Measurements from ENCODE around the gene SIRPB1.

DNA sequence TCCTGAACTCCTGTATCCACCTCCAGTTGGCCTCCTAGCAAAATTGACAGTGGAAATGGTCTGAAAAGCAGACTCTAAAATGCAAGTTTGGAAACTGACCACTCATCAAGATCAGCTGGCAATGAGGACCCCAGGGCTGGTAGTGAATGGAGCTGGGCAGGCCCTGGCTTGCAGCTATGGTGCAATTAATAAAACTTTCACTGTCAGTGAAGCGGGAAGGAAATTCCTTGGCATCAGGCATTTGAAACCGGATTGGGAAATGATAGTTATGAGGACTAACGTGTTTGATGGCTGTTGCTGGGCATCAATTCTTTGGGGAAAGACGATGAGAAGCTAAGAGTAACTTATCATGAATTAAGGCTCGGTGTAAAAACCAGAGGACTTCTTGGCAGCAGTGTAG, 19.1 kb downstream of the SIRPB1 start:
- TF ChIP-seq, protein P1, sequence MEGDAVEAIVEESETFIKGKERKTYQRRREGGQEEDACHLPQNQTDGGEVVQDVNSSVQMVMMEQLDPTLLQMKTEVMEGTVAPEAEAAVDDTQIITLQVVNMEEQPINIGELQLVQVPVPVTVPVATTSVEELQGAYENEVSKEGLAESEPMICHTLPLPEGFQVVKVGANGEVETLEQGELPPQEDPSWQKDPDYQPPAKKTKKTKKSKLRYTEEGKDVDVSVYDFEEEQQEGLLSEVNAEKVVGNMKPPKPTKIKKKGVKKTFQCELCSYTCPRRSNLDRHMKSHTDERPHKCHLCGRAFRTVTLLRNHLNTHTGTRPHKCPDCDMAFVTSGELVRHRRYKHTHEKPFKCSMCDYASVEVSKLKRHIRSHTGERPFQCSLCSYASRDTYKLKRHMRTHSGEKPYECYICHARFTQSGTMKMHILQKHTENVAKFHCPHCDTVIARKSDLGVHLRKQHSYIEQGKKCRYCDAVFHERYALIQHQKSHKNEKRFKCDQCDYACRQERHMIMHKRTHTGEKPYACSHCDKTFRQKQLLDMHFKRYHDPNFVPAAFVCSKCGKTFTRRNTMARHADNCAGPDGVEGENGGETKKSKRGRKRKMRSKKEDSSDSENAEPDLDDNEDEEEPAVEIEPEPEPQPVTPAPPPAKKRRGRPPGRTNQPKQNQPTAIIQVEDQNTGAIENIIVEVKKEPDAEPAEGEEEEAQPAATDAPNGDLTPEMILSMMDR (IDR thresholded peaks at IDR 0.05 in 2 of 3, conservative IDR thresholded peaks at IDR 0.05 in 1 of 3; ENCODE audit: control insufficient read depth in 2 of 3, extremely low read depth in 1 of 3, insufficient read depth in 1 of 3, low read depth in 3 of 3, low read length in 3 of 3) = no peak
- no peak for TF ChIP-seq HDGF (IDR thresholded peaks at IDR 0.05)
- TF ChIP-seq GABPA (IDR thresholded peaks at IDR 0.05; ENCODE audit: low read depth) = no peak
- TF ChIP-seq CREM (IDR thresholded peaks at IDR 0.05; ENCODE audit: low read depth) = no peak
- TF ChIP-seq KAT2A (conservative IDR thresholded peaks at IDR 0.05; ENCODE audit: control insufficient read depth, low read depth, low read length) = no peak
- TF ChIP-seq CREB1 (IDR thresholded peaks at IDR 0.05; ENCODE audit: low read depth) = no peak
- no peak for TF ChIP-seq CHD2 (IDR thresholded peaks at IDR 0.05; ENCODE audit: borderline replicate concordance, low read depth, low read length)
- no peak for TF ChIP-seq PAX5 (IDR thresholded peaks at IDR 0.05; ENCODE audit: borderline replicate concordance, low read depth, low read length)
- TF ChIP-seq, protein P2, sequence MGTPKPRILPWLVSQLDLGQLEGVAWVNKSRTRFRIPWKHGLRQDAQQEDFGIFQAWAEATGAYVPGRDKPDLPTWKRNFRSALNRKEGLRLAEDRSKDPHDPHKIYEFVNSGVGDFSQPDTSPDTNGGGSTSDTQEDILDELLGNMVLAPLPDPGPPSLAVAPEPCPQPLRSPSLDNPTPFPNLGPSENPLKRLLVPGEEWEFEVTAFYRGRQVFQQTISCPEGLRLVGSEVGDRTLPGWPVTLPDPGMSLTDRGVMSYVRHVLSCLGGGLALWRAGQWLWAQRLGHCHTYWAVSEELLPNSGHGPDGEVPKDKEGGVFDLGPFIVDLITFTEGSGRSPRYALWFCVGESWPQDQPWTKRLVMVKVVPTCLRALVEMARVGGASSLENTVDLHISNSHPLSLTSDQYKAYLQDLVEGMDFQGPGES (IDR thresholded peaks at IDR 0.05) = no peak
- no peak for TF ChIP-seq FOXK2 (IDR thresholded peaks at IDR 0.05)
- no peak for TF ChIP-seq ZNF207 (IDR thresholded peaks at IDR 0.05; ENCODE audit: borderline replicate concordance)
- TF ChIP-seq YY1 (IDR thresholded peaks at IDR 0.05; ENCODE audit: low read depth, low read length) = no peak
